Stimulated activated CD4-positive, alpha-beta T cell treated with anti-CD3 and anti-CD28 coated beads, TNF-alpha, amount 100 ng/mL, for 4 hours (primary cell): ENCODE measurements around the gene PPIB.
"Not testable (repeated sequence)": the region's sequence is repeated elsewhere in the genome, so short reads cannot be mapped to it uniquely, and the experiment has no call there.

ENCODE experiments used
- DNase-seq, 3 experiments: peaks; one replicate each; pipeline ENCODE4 v3.0.0-alpha.2; 2020; ENCODE audit warnings: low read depth in 3 of 3

PPIB gene

GRCh38 chr15:64110108-64110701 is 52.6 kb downstream of the PPIB start:
- DNase-seq: not testable (repeated sequence)

- no peak for DNase-seq
These were observed 55.5 kb downstream of the PPIB start for GRCh38 chr15:64107337-64107736.
